ENCODE data around the gene WNT8A. TPM values are rescaled to one million over a fixed set of nuclear protein-coding genes. Genes with fewer than 3 reads are reported as not detected.

Gene WNT8A
- total RNA-seq, 2 experiments from 2014 or later = not detected

- ChIA-PET CTCF (interaction anchor here (0.8 kb wide), 1 partner anchor 18 kb away, joined by 3 read pairs; no protein-coding TSS in a partner anchor), POLR2A (no interaction called here)
These were observed 31.4 kb downstream of the WNT8A start for GRCh38 chr5:138115254-138115653.

GRCh38 chr5:138128334-138128733, 44.5 kb downstream of the WNT8A start:
- ChIA-PET CTCF (interaction anchor here (0.6 to 2.0 kb wide), 2 partner anchors 43 to 50 kb away, joined by 3 to 10 read pairs; no protein-coding TSS in a partner anchor), POLR2A (no interaction called here)

- CTCF ChIA-PET = interaction anchor here (1.0 to 2.0 kb wide), 2 partner anchors 51 to 53 kb away, joined by 3 to 10 read pairs; no protein-coding TSS in a partner anchor
- POLR2A ChIA-PET = no interaction called here
These were observed 45.5 kb downstream of the WNT8A start for GRCh38 chr5:138129347-138129746.

DNA sequence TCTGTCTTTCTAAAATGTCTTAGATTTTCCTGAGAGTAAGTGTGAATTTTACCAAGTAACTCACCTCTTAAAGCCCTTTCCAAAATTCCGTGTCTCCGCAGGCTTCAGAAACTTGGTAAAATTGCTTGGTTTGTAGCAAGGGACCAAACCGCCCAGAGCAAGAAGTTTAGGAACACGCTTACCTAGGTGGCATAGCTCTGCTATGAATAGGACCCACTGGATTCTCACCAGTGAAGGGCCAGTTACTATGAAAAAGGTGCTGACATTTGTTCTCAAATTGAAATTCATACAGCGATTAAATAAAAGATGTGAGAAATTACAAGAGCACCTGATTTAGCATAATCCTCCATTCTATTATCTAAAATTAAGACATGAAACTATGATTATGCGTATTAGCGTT, 48.7 kb downstream of the WNT8A start:
- ChIA-PET POLR2A (no interaction called here), CTCF (interaction anchor here (0.7 to 3.3 kb wide), 7 partner anchors 29 to 351 kb away, joined by 3 to 37 read pairs (median 5); no protein-coding TSS in a partner anchor)

DNA sequence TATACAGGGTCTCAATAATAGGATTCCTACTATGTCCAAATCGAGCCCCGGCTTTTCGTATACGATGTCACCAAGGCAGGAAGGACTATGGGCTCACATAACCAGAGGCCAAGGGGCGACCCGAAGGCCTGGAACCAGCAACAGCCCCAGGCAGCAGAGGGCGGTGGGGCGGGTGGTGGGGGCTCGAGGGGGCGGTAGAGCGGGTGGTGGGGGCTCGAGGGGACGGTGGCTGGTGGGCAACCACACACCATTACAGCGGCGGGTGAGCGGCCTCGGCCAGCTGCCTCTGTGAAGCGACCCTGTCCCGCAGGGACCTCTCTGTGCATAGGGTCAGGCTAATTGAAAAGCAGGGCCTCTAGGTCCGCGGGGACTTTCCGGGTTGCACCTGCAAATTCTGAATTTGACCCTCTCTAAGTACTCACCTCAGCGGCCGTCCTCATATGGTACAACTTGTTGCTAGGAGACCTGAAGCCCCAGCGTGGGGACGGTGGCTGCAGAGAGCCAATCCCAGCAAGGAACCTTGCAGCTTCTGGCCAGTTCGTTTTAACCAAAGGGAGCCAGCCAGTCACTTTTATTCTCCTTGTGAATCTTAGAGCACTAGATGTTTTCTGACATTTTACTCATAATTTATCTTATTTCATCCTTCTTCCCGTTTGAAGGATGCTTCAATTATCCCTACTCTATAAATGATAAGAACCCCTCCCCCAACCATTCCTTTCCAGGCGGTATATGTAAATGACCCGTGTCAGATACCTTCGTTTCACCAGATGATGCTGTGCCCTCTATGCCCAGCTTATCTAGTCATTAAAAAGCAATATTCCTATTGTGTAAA, 55.3 kb downstream of the WNT8A start, which contains the start of gene NME5:
Gene NME5 (minus strand): TSS at position 480 of the 832 bp plus-strand sequence. CDS start 648 bp downstream, outside the sequence.
- ChIA-PET POLR2A (no interaction called here), CTCF (interaction anchor here (1.1 kb wide), 1 partner anchor 62 kb away, joined by 4 read pairs; no protein-coding TSS in a partner anchor)

- POLR2A ChIA-PET = no interaction called here
These were observed 55.9 kb downstream of the WNT8A start for GRCh38 chr5:138139781-138140090.

DNA sequence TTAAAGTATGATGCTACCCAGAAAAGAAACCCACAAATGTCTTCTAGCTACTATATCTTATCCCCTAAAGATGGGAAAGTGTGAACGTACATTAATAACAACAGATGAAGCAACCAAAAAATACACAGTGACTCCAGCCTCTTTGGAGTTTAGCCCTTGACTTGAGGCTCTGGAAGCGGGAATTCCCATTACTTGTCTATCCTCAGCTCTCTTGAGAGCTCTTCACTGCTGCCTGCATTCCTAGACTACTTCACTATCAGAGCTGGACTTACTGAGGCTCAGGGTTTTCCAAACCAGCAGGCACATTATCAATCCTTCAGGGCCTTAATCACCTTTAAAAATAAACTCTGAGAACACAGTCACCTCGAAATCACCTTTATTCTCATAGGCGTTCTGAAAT, 56.4 kb downstream of the WNT8A start:
- ChIA-PET CTCF (no interaction called here), POLR2A (no interaction called here)

More at GRCh38 chr5:138139781-138140090, 55.9 kb downstream of the WNT8A start:
- CTCF ChIA-PET = interaction anchor here (1.1 kb wide), 1 partner anchor 63 kb away, joined by 4 read pairs; no protein-coding TSS in a partner anchor

Other genes with a start within 250 kb of the WNT8A start
- gene MYOT, start 216.2 kb upstream of the WNT8A start, total RNA-seq = not detected
- not detected for gene PKD2L2, start 194.6 kb upstream of the WNT8A start, total RNA-seq
- gene FAM13B, start 51.0 kb upstream of the WNT8A start, total RNA-seq = 10 to 100 TPM; 17.1 to 20.8 TPM
- gene NME5, start 55.4 kb downstream of the WNT8A start, total RNA-seq = not detected
- gene BRD8, start 94.6 kb downstream of the WNT8A start, total RNA-seq = 10 to 100 TPM; 56.4 to 56.8 TPM
- gene KIF20A, start 95.1 kb downstream of the WNT8A start, total RNA-seq = 10 to 100 TPM; 35.8 to 37.5 TPM
- 10 to 100 TPM; 48.0 to 50.0 TPM for gene CDC23, start 129.3 kb downstream of the WNT8A start, total RNA-seq
- gene GFRA3, start 190.6 kb downstream of the WNT8A start, total RNA-seq = under 1 TPM in 1 of 2 experiments, not detected in 1; 0.10 TPM
- 1 to 10 TPM; 6.1 to 6.2 TPM for gene CDC25C, start 247.8 kb downstream of the WNT8A start, total RNA-seq

Data from activated CD8-positive, alpha-beta memory T cell treated with anti-CD3 and anti-CD28 coated beads for 36 hours (primary cell).